IPS-15b (cell line): ENCODE results near the gene SH2D1B.
"Not testable (repeated sequence)": the region's sequence is repeated elsewhere in the genome, so short reads cannot be mapped to it uniquely, and the experiment has no call there.

Experiments used
- H3K27me3 ChIP-seq: one replicate; pipeline ENCODE4 v1.6.1; 2013; ENCODE audit warnings: low read length; ENCODE audit not compliant: control insufficient read depth, insufficient read depth
- H3K36me3 ChIP-seq: one replicate; pipeline ENCODE4 v1.6.1; 2013; ENCODE audit warnings: low read length; ENCODE audit not compliant: control insufficient read depth, insufficient read depth
- H3K4me1 ChIP-seq: one replicate; pipeline ENCODE4 v1.6.1; 2013; ENCODE audit warnings: mild to moderate bottlenecking, low read length; ENCODE audit not compliant: control insufficient read depth, insufficient read depth
- H3K4me3 ChIP-seq: one replicate; pipeline ENCODE4 v1.5.1; 2013; ENCODE audit warnings: low read depth, low read length
- H3K9ac ChIP-seq: one replicate; pipeline ENCODE4 v1.6.1; 2013; ENCODE audit warnings: low read depth, mild to moderate bottlenecking, low read length
- H3K9me3 ChIP-seq: one replicate; pipeline ENCODE4 v1.6.1; 2013; ENCODE audit warnings: mild to moderate bottlenecking, low read length; ENCODE audit not compliant: control insufficient read depth, insufficient read depth

Gene SH2D1B

DNA sequence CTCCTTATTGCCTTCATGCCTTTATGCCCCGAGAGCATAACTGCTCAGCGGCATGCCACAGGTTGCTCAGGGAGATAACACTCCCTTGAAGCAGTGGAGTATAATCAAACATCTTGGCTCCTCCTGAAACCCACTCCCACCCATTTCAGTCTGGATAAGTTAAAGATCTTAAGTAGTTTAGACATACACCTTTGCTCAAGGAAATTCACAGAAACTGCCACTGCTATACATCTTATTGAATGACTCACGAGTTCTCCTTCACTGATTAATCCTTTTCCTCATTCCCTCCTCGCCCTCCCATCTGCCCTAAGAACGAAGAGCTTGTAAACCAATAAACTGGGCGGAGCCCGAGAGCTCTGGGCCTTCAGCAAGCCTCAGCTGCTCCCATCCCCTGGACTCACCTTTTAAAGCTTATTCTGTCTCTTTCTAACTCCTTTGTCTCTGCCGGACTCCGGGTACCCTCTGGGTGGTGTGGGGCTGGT lies 7.6 kb upstream of the SH2D1B start:
- H3K27me3 ChIP-seq, H3K36me3 ChIP-seq, H3K9me3 ChIP-seq, H3K4me1 ChIP-seq, H3K4me3 ChIP-seq, H3K9ac ChIP-seq: not testable (repeated sequence)

DNA sequence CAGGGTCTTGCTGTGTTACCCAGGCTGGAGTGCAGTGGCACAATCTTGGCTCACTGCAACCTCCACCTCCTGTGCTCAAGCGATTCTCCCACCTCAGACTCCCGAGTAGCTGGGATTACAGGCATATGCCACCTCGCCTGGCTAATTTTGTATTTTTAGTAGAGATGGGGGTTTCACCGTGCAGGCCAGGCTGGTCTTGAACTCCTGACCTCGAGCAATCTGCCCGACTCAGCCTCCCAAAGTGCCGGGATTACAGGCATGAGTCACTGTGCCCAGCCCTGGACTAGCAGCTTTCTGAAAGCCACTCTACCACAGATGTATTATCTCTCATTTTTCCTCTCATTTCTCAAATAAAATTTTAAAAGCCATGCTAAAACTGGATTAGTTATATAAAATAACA lies 6.6 kb upstream of the SH2D1B start:
- not testable (repeated sequence) for H3K9ac ChIP-seq, H3K36me3 ChIP-seq, H3K4me1 ChIP-seq, H3K27me3 ChIP-seq, H3K4me3 ChIP-seq, H3K9me3 ChIP-seq

DNA sequence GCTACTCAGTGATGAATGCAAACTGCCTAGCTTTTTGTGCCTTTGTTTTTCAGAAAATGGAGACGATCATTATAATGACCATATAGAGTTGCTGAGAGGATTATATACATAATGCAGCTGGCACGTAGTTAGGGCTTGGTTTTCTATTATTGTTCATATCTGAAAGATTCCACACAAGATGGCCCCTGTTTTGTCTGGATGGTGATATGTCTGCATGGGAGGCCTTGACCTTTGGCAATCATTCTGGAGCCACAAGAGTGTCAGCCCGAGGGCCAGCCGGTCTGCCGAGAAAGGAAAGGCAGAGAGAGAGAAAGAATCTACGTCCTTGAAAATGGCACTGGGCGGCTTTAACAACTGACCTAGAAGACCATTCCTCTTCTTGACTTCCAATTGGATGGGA lies 5.7 kb upstream of the SH2D1B start:
- Histone ChIP-seq H3K4me3 (no peak overlapping the region), H3K9ac (no peak overlapping the region), H3K9me3 (peaks cover 4% of the 10 kb centered on the region)

DNA sequence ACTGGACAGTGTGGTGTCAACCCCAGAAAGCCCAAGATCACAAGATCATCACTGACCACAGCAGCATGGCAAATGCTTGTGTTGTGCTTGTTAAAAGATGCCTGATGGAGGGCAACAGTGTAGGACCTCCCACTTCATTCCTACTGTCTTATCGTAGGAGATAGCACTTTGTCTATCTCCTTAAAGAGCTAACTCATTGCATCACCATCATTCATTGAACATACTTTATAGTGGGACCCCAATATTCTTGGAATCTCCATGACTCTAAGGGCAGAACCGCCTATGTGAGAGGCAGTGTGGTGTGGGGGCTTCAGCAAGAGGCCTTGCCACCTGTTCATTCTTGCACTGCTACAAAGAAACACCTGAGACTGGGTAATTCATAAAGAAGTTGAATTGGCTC lies 5.0 kb upstream of the SH2D1B start:
- Histone ChIP-seq H3K4me3 (no peak overlapping the region), H3K4me1 (no peaks in the 10 kb centered on the region), H3K9me3 (peaks cover 4% of the 10 kb centered on the region), H3K9ac (no peak overlapping the region), H3K36me3 (no peaks in the 10 kb centered on the region), H3K27me3 (no peaks in the 10 kb centered on the region)

More for the DNA sequence above, 5.7 kb upstream of the SH2D1B start:
- no peaks in the 10 kb centered on the region for H3K27me3 ChIP-seq
- no peaks in the 10 kb centered on the region for H3K4me1 ChIP-seq
- no peaks in the 10 kb centered on the region for H3K36me3 ChIP-seq

DNA sequence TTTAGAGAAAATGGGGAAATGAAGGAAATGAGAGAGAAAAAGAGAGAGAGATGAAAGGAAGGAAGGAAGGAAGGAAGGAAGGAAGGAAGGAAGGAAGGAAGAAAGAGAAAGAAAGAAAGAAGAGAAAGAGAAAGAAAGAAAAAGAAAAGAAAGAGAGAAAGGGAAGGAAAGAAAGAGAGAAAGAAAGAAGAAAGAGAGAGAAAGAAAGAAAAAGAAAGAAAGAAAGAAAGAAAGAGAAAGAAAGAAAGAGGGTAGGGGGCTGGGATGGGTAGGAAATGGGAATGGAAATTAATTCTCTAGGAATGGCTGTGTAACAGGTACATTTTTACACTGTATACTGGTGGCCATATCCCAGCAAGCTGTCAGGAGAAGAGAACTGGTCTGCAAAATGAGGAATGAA lies 4.3 kb upstream of the SH2D1B start:
- Histone ChIP-seq H3K9me3 (peaks cover 4% of the 10 kb centered on the region), H3K4me1 (no peaks in the 10 kb centered on the region), H3K4me3 (no peak overlapping the region), H3K27me3 (no peaks in the 10 kb centered on the region), H3K9ac (no peak overlapping the region), H3K36me3 (no peaks in the 10 kb centered on the region)

DNA sequence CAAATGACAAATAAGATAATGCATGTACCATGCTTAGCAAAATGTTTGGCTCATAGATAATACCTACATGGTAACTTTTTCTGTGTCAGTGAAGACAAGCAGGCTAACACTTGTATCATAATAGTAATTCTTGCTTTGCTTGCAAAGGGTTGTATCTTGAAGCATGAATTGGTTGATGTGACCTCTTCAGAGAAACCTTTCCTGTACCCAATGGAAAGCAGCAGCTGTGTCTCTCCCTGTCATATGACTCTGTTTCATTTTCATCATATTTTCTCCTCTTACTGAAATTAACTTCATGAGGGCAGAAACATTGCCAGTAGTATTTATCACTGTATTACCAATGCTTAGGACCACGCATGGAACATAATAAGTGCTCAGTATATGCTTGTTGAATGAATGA lies 4.4 kb downstream of the SH2D1B start:
- no peaks in the 10 kb centered on the region for H3K9me3 ChIP-seq
- no peaks in the 10 kb centered on the region for H3K27me3 ChIP-seq
- H3K4me1 ChIP-seq, result no peaks in the 10 kb centered on the region
- no peak overlapping the region for H3K4me3 ChIP-seq
- no peak overlapping the region for H3K9ac ChIP-seq
- H3K36me3 ChIP-seq, result no peaks in the 10 kb centered on the region

DNA sequence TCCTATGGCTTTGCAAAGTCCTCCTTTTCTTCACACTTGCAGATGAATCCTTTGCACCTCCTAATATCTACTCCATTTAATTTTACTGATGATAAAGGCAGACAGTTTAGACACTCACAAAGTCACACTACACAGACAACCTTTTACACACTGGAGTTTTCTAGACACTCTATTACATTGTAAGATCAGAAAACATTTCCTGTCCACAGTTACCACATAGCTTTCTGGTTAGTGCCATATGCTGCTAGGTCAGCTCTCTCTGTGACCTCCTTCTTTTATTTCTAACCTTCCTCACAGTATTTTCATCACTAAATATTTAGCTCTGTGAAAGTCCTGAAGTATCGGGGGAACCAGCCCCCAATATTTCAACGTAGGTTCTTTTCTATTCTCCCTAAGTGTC lies 5.1 kb downstream of the SH2D1B start:
- H3K4me3 ChIP-seq, result no peak overlapping the region
- H3K9ac ChIP-seq, result no peak overlapping the region
- H3K9me3 ChIP-seq, result no peaks in the 10 kb centered on the region
- H3K27me3 ChIP-seq, result no peaks in the 10 kb centered on the region
- H3K36me3 ChIP-seq, result no peaks in the 10 kb centered on the region
- no peaks in the 10 kb centered on the region for H3K4me1 ChIP-seq

DNA sequence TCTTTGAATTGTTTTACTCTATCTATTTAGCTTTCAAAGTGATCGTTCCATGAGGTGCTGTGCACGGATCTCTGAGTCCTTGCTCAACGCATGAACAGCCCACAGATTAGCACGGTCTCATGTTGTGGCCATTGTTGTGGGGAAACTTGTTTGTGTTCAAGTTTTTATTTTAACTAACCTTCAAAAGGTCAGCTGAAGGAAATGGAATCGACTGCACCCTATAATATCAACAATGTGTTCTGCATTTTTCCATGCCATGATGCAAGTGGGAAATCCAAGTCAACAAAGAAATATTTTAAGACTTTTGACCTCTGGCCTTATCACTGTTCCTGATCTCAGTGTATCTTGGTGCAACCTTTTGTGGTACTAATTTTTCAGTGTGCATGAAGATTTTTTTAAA lies 6.1 kb downstream of the SH2D1B start:
- Histone ChIP-seq H3K36me3 (no peaks in the 10 kb centered on the region), H3K4me3 (no peak overlapping the region), H3K27me3 (no peaks in the 10 kb centered on the region), H3K4me1 (no peaks in the 10 kb centered on the region), H3K9me3 (no peaks in the 10 kb centered on the region), H3K9ac (no peak overlapping the region)

DNA sequence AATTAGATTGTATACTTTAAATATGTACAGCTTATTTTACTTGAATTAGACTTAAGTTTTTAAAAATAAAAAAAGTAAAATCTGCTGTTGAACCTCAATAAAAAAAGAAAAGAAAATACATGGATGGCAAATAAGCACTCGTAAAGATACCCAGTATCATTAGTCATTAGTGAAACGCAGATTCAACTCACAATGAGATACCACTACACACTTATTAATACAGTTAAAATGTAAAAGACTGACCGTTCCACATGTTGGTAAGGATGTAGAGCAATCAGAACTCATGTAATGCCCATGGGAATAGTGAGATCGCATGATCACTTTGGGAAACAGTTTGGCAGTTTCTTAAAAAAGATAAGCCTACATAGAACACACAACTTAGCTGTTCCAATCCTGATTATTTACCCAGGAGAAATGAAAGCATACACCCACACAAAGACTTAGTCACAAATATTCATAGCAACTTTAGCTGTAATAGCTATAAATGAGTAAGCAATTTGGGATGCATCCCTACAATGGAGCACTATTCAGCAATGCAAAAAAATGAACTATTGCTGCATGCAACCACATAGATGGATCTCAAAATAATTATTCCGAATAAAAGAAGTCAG lies 7.3 kb downstream of the SH2D1B start:
- no peaks in the 10 kb centered on the region for H3K36me3 ChIP-seq
- no peaks in the 10 kb centered on the region for H3K27me3 ChIP-seq
- no peaks in the 10 kb centered on the region for H3K9me3 ChIP-seq
- H3K4me3 ChIP-seq, result no peak overlapping the region
- no peak overlapping the region for H3K9ac ChIP-seq
- no peaks in the 10 kb centered on the region for H3K4me1 ChIP-seq

DNA sequence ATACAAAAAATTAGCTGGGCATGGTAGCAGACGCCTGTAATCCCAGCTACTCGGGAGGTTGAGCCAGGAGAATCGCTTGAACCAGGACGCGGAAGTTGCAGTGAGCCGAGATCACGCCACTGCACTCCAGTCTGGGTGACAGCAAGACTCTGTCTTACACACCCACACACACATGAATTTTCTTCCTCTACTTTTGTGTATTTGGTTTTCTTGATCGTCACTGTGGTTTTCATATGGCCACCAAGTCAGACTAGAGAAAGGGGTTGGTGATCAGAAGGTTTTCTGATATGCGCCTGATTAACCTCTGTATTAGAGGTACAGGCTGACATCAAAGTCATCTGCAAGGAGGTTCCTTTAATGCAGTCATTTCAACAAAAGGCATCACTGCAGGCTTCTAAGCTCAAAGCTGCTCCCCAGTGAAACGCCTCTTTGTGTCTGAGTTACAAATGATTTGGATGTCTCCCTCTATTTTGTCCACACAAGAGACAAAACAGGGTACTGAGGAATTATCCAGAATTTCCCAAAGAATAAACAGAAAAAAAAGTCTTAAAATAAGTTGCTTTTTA lies 11.1 kb downstream of the SH2D1B start:
- no peaks in the 10 kb centered on the region for H3K27me3 ChIP-seq
- H3K9ac ChIP-seq, result no peak overlapping the region
- H3K4me1 ChIP-seq, result no peaks in the 10 kb centered on the region
- no peak overlapping the region for H3K4me3 ChIP-seq
- H3K9me3 ChIP-seq, result no peaks in the 10 kb centered on the region
- no peaks in the 10 kb centered on the region for H3K36me3 ChIP-seq

DNA sequence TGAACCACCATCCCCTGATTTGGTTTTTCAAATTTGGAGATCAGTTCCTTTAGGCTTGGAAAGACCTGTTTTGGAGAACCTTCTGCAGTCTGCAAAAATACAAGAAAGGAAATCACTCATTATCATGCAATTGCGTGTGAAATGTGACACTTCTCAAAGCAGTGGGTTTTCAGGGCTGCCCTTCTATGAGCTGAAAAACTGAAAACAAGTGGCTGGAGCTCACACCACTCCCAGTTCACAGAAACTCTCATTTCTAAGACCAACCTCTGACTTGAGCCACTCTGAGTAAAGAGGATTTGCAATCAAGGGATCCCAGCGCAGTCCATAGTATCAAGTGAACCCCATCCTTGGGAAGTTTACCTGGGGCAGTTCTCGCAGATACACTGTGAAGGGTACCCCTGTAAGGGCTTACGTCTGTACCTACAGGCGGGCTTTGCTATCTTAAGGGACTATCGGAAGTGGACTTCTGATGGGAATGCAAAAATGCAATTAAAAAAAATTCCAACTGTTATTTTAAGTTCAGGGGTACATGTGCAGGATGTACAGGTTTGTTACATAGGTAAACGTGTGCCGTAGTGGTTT lies 12.8 kb downstream of the SH2D1B start:
- no peaks in the 10 kb centered on the region for H3K9me3 ChIP-seq
- H3K9ac ChIP-seq, result no peak overlapping the region
- no peaks in the 10 kb centered on the region for H3K4me1 ChIP-seq
- no peaks in the 10 kb centered on the region for H3K36me3 ChIP-seq
- no peak overlapping the region for H3K4me3 ChIP-seq
- no peaks in the 10 kb centered on the region for H3K27me3 ChIP-seq

DNA sequence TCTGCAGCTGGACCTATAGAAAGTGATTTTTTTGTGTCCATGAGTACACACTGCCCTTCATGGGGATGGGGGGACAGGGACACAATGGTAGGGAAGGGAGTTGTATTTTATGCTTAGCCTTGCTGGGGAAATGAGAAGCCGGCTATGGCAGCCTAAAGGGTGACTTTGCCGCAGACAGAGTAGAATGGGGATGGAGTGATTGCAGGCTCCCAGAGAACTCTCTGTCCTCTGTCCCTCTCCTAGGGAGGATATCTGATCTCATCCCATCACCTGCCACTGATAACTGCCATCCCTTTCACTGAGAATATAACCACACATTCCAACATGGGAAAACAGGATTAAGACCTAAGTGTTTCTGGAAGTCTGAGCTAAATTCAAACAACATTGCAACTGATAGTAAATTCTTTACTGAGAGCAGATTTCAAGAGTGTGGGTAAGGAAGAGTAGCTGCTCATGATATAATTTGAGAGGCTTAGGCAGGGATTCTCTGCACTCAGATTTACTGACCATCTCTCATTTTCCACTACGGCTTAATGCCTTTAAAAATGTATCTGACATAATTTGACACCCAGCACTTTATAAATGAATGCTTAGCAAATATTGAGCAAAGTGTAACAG lies 13.9 kb downstream of the SH2D1B start:
- no peaks in the 10 kb centered on the region for H3K36me3 ChIP-seq
- no peak overlapping the region for H3K4me3 ChIP-seq
- no peak overlapping the region for H3K9ac ChIP-seq
- no peaks in the 10 kb centered on the region for H3K27me3 ChIP-seq
- no peaks in the 10 kb centered on the region for H3K4me1 ChIP-seq
- H3K9me3 ChIP-seq, result no peaks in the 10 kb centered on the region
